K562 (cell line): ENCODE data around the gene ADAM10. TPM values are rescaled to one million over a fixed set of nuclear protein-coding genes. Genes with fewer than 3 reads are reported as not detected.

Experiments used
- ATAC-seq: fragments of 200-7000 bp; cut with Tn5 transposase; 3 replicates; pipeline ENCODE4 v1.9.1; 2020; ENCODE audit warnings: moderate library complexity
- BruUV-seq: library from RNA; stranded (reverse); fragments of 400-500 nt; replicated peaks from 2 replicates; lab custom pipeline; 2021; lab: Mats Ljungman, UMichigan
- CTCF ChIA-PET: fragments of 300-600 bp; formaldehyde crosslinking; extraction: SDS; loops from one replicate; lab custom pipeline; 2021; ENCODE audit warnings: low intra/inter-chr PET ratio; lab: Yijun Ruan, JAX
- POLR2A ChIA-PET: fragments of 300-600, 350-650 bp; sonication (Branson Sonifier 250); formaldehyde crosslinking; extraction: SDS; loops from one replicate; lab custom pipeline; 2021; ENCODE audit warnings: antibody characterized with exemption, inconsistent platforms; lab: Yijun Ruan, JAX
- DNase-seq, 4 experiments: peaks; one replicate each; pipeline versions ENCODE4 v3.0.0 to v3.0.0-alpha.2; 2011 to 2018; ENCODE audit warnings: low spot score in 3 of 4, mixed read lengths in 3 of 4; ENCODE audit errors: extremely low read depth in 1 of 4
- FAIRE-seq: peaks from 2 replicates; lab custom pipeline; 2011; peaks lifted over from hg19 to GRCh38; lab: Jason Lieb, UNC
- H2AFZ ChIP-seq: 2 replicates; pipeline ENCODE4 v1.6.0; 2011; ENCODE audit warnings: low read depth, low read length, control low read depth, inconsistent platforms
- H3K27ac ChIP-seq: fragments of 200-600 bp; 3 replicates; pipeline ENCODE4 v1.8.0; 2011; ENCODE audit warnings: low read depth, mild to moderate bottlenecking, control low read depth, inconsistent platforms, low read length, moderate library complexity, mixed read lengths; ENCODE audit errors: extremely low read depth
- H3K27me3 ChIP-seq, 2 experiments: fragments of 300-600 bp in 1 of 2; 2 replicates in 1 of 2; 3 replicates in 1 of 2; pipeline versions ENCODE4 v1.6.0 to v1.8.0; 2011; ENCODE audit warnings: inconsistent platforms in 2 of 2, low read length in 2 of 2, mild to moderate bottlenecking in 1 of 2, mixed read lengths in 1 of 2, moderate library complexity in 1 of 2; ENCODE audit not compliant: control insufficient read depth in 2 of 2, insufficient read depth in 2 of 2
- H3K36me3 ChIP-seq: fragments of 300-600 bp; 3 replicates; pipeline ENCODE4 v1.8.0; 2011; ENCODE audit warnings: mild to moderate bottlenecking, low read length, inconsistent platforms; ENCODE audit not compliant: control insufficient read depth, insufficient read depth
- H3K4me1 ChIP-seq, 2 experiments: fragments of 200-600 bp in 1 of 2; replicated peaks in 1 of 2; 2 replicates in 1 of 2; 3 replicates in 1 of 2; pipeline versions ENCODE4 v1.5.1 to v1.8.0; 2011; ENCODE audit warnings: inconsistent platforms in 2 of 2, low read length in 2 of 2, mild to moderate bottlenecking in 1 of 2, mixed read lengths in 1 of 2, moderate library complexity in 1 of 2; ENCODE audit not compliant: control insufficient read depth in 2 of 2, insufficient read depth in 2 of 2
- H3K4me2 ChIP-seq: 2 replicates; pipeline ENCODE4 v1.6.1; 2011; ENCODE audit warnings: low read length, control low read depth, inconsistent platforms, mixed read lengths; ENCODE audit not compliant: insufficient read depth
- H3K4me3 ChIP-seq: fragments of 200-600 bp; sonication (generic), shearing (Covaris generic); 2 replicates; pipeline ENCODE4 v1.5.1; 2016; ENCODE audit warnings: control low read depth, inconsistent platforms
- H3K79me2 ChIP-seq: fragments of 200-600 bp; 3 replicates; pipeline ENCODE4 v1.8.0; 2011; ENCODE audit warnings: low read length, inconsistent platforms; ENCODE audit not compliant: control insufficient read depth, insufficient read depth
- H3K9ac ChIP-seq, 2 experiments: 2 replicates each; pipeline versions ENCODE4 v1.6.0 to v1.6.1; 2011; ENCODE audit warnings: low read depth in 2 of 2, low read length in 2 of 2, control low read depth in 1 of 2, inconsistent platforms in 1 of 2, mild to moderate bottlenecking in 1 of 2, mixed read lengths in 1 of 2; ENCODE audit not compliant: insufficient read depth in 1 of 2
- H3K9me1 ChIP-seq: one replicate; pipeline ENCODE4 v1.6.0; 2011; ENCODE audit warnings: inconsistent platforms, mild to moderate bottlenecking, low read length, moderate library complexity; ENCODE audit not compliant: control insufficient read depth, insufficient read depth
- H3K9me3 ChIP-seq: replicated peaks from 2 replicates; pipeline ENCODE4 v1.5.1; 2011; ENCODE audit warnings: low read depth, low read length, inconsistent platforms; ENCODE audit not compliant: control insufficient read depth, insufficient read depth
- H4K20me1 ChIP-seq: replicated peaks from 2 replicates; pipeline ENCODE4 v1.6.1; 2011; ENCODE audit warnings: low read length, inconsistent platforms, mixed read lengths; ENCODE audit not compliant: control insufficient read depth, insufficient read depth
- ASH1L ChIP-seq: fragments of 450-650 bp; IDR thresholded peaks from 2 replicates; pipeline ENCODE4 v1.6.1; 2018; ENCODE audit warnings: borderline replicate concordance, mild to moderate bottlenecking, low read depth; ENCODE audit not compliant: partially characterized antibody
- CEBPG ChIP-seq, 3 experiments: fragments of 200-800 bp in 1 of 3; sonication (Bioruptor generic) in 1 of 3; sonication (generic) in 1 of 3; formaldehyde crosslinking in 1 of 3; IDR thresholded peaks in 2 of 3; conservative IDR thresholded peaks in 1 of 3; 2 replicates each; pipeline versions ENCODE4 v1.6.1 to v1.8.0; 2016 to 2022; ENCODE audit warnings: missing compliant biosample characterization in 2 of 3, missing genetic modification characterization in 2 of 3, mild to moderate bottlenecking in 1 of 3, missing genetic modification reagents in 1 of 3
- EGR1 ChIP-seq: fragments of 450-650 bp; conservative IDR thresholded peaks from 2 replicates; pipeline ENCODE4 v1.6.1; 2017; ENCODE audit warnings: mild to moderate bottlenecking
- HNRNPL ChIP-seq: fragments of 200-400 bp; formaldehyde crosslinking; IDR thresholded peaks from 2 replicates; pipeline ENCODE4 v1.6.1; 2017; ENCODE audit warnings: low read depth, mild to moderate bottlenecking, low read length
- HNRNPUL1 ChIP-seq: fragments of 200-400 bp; formaldehyde crosslinking; IDR thresholded peaks from 2 replicates; pipeline ENCODE4 v1.6.1; 2017; ENCODE audit warnings: low read length
- KAT8 ChIP-seq: fragments of 450-650 bp; IDR thresholded peaks from 2 replicates; pipeline ENCODE4 v1.6.1; 2016; ENCODE audit warnings: low read depth, mild to moderate bottlenecking
- KLF1 ChIP-seq: fragments of 450-650 bp; IDR thresholded peaks from 2 replicates; pipeline ENCODE4 v1.6.1; 2016; ENCODE audit warnings: missing genetic modification characterization, missing compliant biosample characterization
- MEF2D ChIP-seq: conservative IDR thresholded peaks from 2 replicates; pipeline ENCODE4 v1.6.1; 2016; ENCODE audit warnings: low read depth, missing genetic modification characterization, missing compliant biosample characterization
- PHTF2 ChIP-seq: fragments of 250-450 bp; sonication (Bioruptor Pico); IDR thresholded peaks from 2 replicates; pipeline ENCODE4 v1.5.0; 2021; ENCODE audit warnings: mild to moderate bottlenecking
- RCOR1 ChIP-seq, 2 experiments: IDR thresholded peaks; 2 replicates each; pipeline ENCODE4 v1.6.1; 2012; ENCODE audit warnings: low read depth in 2 of 2, low read length in 2 of 2, borderline replicate concordance in 1 of 2, improper control_type of control experiment in 1 of 2
- SIRT6 ChIP-seq: IDR thresholded peaks from one replicate; pipeline ENCODE4 v1.6.1; 2012; ENCODE audit warnings: low read depth, mild to moderate bottlenecking, control low read depth, inconsistent platforms, low read length, moderate library complexity
- SMARCA4 ChIP-seq: fragments of 450-650 bp; IDR thresholded peaks from 2 replicates; pipeline ENCODE4 v1.6.1; 2016
- SOX6 ChIP-seq: fragments of 450-650 bp; IDR thresholded peaks from 2 replicates; pipeline ENCODE4 v1.6.1; 2014; ENCODE audit warnings: mild to moderate bottlenecking
- WHSC1 ChIP-seq: IDR thresholded peaks from one replicate; pipeline ENCODE4 v1.6.1; 2012; ENCODE audit warnings: low read length, control low read depth, inconsistent platforms
- ZBED1 ChIP-seq: IDR thresholded peaks from 2 replicates; pipeline ENCODE4 v1.6.1; 2014
- ZNF77 ChIP-seq: fragments of 250-450 bp; sonication (Bioruptor Pico); IDR thresholded peaks from 2 replicates; pipeline ENCODE4 v1.5.0; 2020
- WGBS: fragments of 100-300 bp; shearing (Covaris generic); methylation state at CpG from one replicate; pipeline ENCODE4 v1.1.6; 2016; ENCODE audit warnings: low coverage, mixed read lengths; ENCODE audit not compliant: insufficient coverage; ENCODE audit errors: missing lambda C conversion rate; 5-methylcytosine and 5-hydroxymethylcytosine counted together
- in situ Hi-C: fragments of 300-500 bp; cut with MboI; formaldehyde crosslinking; loops from 4 replicates; pipeline ENCODE4 v1.15.0; 2018; ENCODE audit warnings: inconsistent platforms, mixed read lengths
- intact Hi-C: fragments of 100-400 bp; cut with micrococcal nuclease; formaldehyde crosslinking; loops from 2 replicates; pipeline ENCODE4 v1.14.2; 2022
- polyA plus RNA-seq, 8 experiments: library from polyadenylated mRNA; depleted of rRNA in 4 of 8; stranded (reverse) in 5 of 8; unstranded in 3 of 8; fragments of >200 nt; fragmentation: Nextera tagmentation in 2 of 8; fragmentation: Illumina TruSeq in 1 of 8; extraction: Ambion mirVana in 2 of 8; extraction: Trizol in 1 of 8; gene quantifications; 2 replicates each; pipeline versions ENCODE4 v1.2.1 to v1.2.3, GENCODE V29; 2011 to 2014; ENCODE audit warnings: inconsistent platforms in 1 of 8, missing spikeins in 1 of 8
- total RNA-seq, 7 experiments: library from RNA; depleted of rRNA in 6 of 7; stranded (reverse); fragments of >200 nt in 6 of 7; fragmentation: Illumina TruSeq in 2 of 7; extraction: Trizol in 2 of 7; gene quantifications; 2 replicates each; pipeline versions ENCODE4 v1.2.1 to v1.2.3, GENCODE V29; 2011 to 2021; ENCODE audit warnings: low replicate concordance in 1 of 7

ADAM10 gene
- total and polyA plus RNA-seq, 9 of the 15 experiments (the other 6 are each of a cell fraction or from before 2014, with no cell fraction given) = 11.9 to 152 (median 57.3) TPM

GRCh38 chr15:58676766-58677165 lies 72.7 kb downstream of the ADAM10 start:
- Histone ChIP-seq H3K9me1 (no peaks in the 10 kb centered on the region), H3K9me3 (no peaks in the 10 kb centered on the region), H3K79me2 (peaks cover 12% of the 10 kb centered on the region; the same call in 2 of the 3 replicates), H3K4me3 (no peak overlapping the region), H3K9ac (no peak overlapping the region), H3K27me3 (no peaks in the 10 kb centered on the region), H3K36me3 (peaks cover 17% of the 10 kb centered on the region; the same call in 2 of the 3 replicates), H4K20me1 (no peaks in the 10 kb centered on the region), H3K4me2 (no peak overlapping the region), H2AFZ (no peak overlapping the region), H3K27ac (no peak overlapping the region), H3K4me1 (no peaks in the 10 kb centered on the region)
- FAIRE-seq = no peak
- DNase-seq = no peak
- TF ChIP-seq SMARCA4 (no peak), PHTF2 (CRISPR knock-in tag) (no peak), SOX6 (no peak), SIRT6 (no peak), WHSC1 (no peak), KLF1 (tag) (no peak), HNRNPL (no peak)
- ChIA-PET POLR2A (no interaction called here), CTCF (no interaction called here)
- in situ Hi-C loops (no loop called here), intact Hi-C loops (no loop called here)
- no TSS peak for BruUV-seq
- ATAC-seq = no peak
- WGBS = 97% methylated on average over 4 of the region's 4 CpGs

GRCh38 chr15:58671186-58671585 lies 78.3 kb downstream of the ADAM10 start:
- DNase-seq (no peak), ATAC-seq (no peak), FAIRE-seq (no peak)
- intact Hi-C loops (no loop called here), in situ Hi-C loops (no loop called here)
- no peak overlapping the region for H3K9ac ChIP-seq
- no peaks in the 10 kb centered on the region for H3K9me3 ChIP-seq
- ChIA-PET CTCF (no interaction called here), POLR2A (interaction anchor here (1.2 kb wide), 1 partner anchor 9 kb away, joined by 5 read pairs; no protein-coding TSS in a partner anchor)
- BruUV-seq = no TSS peak
- no peak overlapping the region for H3K4me3 ChIP-seq
- no peaks in the 10 kb centered on the region for H3K9me1 ChIP-seq
- no peak overlapping the region for H3K27ac ChIP-seq
- H3K4me1 ChIP-seq = peaks cover 3 to 17% of the 10 kb centered on the region in 2 experiments
- H3K36me3 ChIP-seq = peaks cover 14% of the 10 kb centered on the region; the same call in 1 of the 3 replicates
- H2AFZ ChIP-seq = no peak overlapping the region
- no peaks in the 10 kb centered on the region for H3K27me3 ChIP-seq
- H3K4me2 ChIP-seq = no peak overlapping the region
- no peak for TF ChIP-seq ZNF77
- no peak for TF ChIP-seq RCOR1 (IDR thresholded peaks at IDR 0.05; ENCODE audit: borderline replicate concordance in 1 of 2, low read depth in 2 of 2, low read length in 2 of 2)
- no peak for TF ChIP-seq KAT8
- no peak for TF ChIP-seq MEF2D (tag)
- TF ChIP-seq ASH1L = no peak
- TF ChIP-seq HNRNPUL1 = no peak
- no peak for TF ChIP-seq CEBPG (CRISPR knock-in tag; IDR thresholded peaks at IDR 0.05)
- no peak for TF ChIP-seq CEBPG (tag; conservative IDR thresholded peaks at IDR 0.05 in 1 of 2, IDR thresholded peaks at IDR 0.05 in 1 of 2)
- TF ChIP-seq EGR1 = no peak
- TF ChIP-seq ZBED1 = no peak
- H4K20me1 ChIP-seq = no peaks in the 10 kb centered on the region
- WGBS = 84% methylated on average over 2 of the region's 2 CpGs
- peaks cover 29% of the 10 kb centered on the region; the same call in 2 of the 3 replicates for H3K79me2 ChIP-seq
